ENCODE results near the gene DCAF4.

GRCh38 chr14:72906879-72907278 lies 19.4 kb upstream of the DCAF4 start:
- no peak for TF ChIP-seq EZH2phosphoT487 (IDR thresholded peaks at IDR 0.05; ENCODE audit: borderline replicate concordance)
- no peak for TF ChIP-seq CTCF (conservative IDR thresholded peaks at IDR 0.05; ENCODE audit: low read length)
